GM21786 (cell line): Measurements from ENCODE around the gene CGB8.
"Not testable (repeated sequence)": the region's sequence is repeated elsewhere in the genome, so short reads cannot be mapped to it uniquely, and the experiment has no call there.

Experiments used
- ATAC-seq: cut with Tn5 transposase; IDR thresholded peaks from one replicate; pipeline ENCODE4 v1.9.1; 2021; ENCODE audit not compliant: unreplicated experiment

The CGB8 gene

GRCh38 chr19:49031642-49032301 is 17.1 kb downstream of the CGB8 start, which contains the start of gene CGB2:
CGB2 (plus strand) TSS chr19:49031890; CDS start chr19:49032096, 206 bp downstream.
- ATAC-seq, result not testable (repeated sequence)

- ATAC-seq, result not testable (repeated sequence)
These were observed 18.6 kb downstream of the CGB8 start for GRCh38 chr19:49030323-49030722.

- ATAC-seq, result not testable (repeated sequence)
These were observed 19.2 kb downstream of the CGB8 start for GRCh38 chr19:49029749-49030148.

DNA sequence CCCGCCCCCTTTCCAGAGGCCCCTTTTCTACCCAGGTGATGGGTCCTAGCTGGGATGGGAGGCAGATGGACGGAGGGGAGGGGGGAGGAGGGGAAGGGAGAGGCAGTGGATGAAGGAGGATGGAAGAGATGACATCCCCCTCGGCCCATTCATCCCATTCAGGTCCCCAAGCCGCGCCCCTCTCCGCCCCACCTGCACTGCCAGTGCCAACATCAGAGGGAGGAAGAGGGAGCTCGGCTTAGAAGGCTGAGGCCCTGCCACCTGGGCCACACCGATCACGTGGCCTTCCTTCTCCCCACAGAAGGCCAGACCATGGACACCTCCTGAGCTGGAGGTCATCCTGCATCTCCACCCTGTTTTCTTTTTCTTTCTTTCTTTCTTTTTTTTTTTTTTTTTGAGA is 20.2 kb downstream of the CGB8 start:
- ATAC-seq, result not testable (repeated sequence)

DNA sequence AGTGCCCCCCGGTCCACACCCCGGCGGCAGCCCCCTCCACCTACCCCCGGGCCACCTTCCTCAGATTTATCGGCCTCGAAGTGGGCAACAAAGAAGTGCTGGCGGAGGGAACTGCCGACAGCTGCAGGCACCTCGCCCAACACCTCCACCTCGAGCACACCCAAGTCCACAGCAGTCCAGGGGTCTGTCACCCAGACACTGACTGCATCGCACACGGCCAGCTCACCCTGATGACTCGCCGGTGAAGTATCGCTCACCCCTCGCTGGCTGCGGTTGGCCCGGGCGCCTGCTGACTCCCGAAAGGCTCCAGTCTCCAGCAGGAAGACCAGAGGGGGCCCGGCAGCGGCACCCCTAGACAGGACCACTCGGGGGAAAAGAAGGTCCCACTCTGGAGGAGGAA is 23.3 kb downstream of the CGB8 start:
- not testable (repeated sequence) for ATAC-seq

DNA sequence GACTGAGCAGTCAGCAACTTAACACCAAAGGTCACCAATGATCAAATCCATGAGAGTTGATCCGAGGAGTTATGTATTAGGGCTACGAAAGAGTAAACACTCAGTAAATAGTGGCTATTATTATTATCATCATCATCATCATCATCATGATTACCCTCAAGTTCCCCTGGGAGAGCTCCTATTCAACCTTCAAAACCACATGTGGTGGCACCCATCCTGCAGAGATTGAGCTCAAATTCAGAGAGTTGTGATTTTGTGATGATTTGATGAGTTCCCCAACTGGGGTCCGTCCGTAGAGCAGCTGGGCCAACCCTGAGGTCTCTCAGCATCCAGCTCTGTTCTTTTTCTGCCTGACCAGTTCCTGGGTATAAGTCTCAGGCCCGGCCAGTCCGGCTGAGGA is 23.8 kb downstream of the CGB8 start:
- ATAC-seq, result not testable (repeated sequence)

DNA sequence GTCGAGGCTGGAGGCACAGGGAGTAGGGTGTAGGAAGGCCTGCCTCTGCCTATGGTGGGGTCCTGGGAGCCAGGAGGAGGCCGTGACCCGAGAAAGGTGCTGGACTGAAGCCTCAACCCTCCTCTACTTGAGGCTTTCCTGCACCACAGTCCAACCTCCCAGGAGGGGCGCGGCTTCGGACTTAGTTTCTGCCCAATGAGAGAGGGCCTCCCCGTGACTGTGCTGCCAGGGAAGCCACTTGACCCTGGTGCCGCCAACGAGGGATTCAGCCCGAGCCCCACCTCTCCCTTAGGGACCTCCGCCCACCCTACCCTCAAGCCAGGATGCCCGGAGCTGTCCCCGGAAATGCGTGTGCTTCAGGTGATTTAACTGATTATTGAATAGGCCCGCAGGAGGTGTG is 24.7 kb downstream of the CGB8 start, which contains the start of gene CGB3:
Gene CGB3, minus strand, starts transcription at position 101 of the 400 bp plus-strand sequence. CDS start 362 bp downstream, outside the sequence.
- not testable (repeated sequence) for ATAC-seq

- no peak for ATAC-seq
These were observed 26.8 kb downstream of the CGB8 start for GRCh38 chr19:49022116-49022515.

- ATAC-seq, result no peak
These were observed 27.7 kb downstream of the CGB8 start for GRCh38 chr19:49020931-49021895.

GRCh38 chr19:49020342-49020741 is 28.6 kb downstream of the CGB8 start:
- ATAC-seq, result no peak

GRCh38 chr19:49019242-49019932 is 29.5 kb downstream of the CGB8 start:
- no peak for ATAC-seq

- ATAC-seq, result not testable (repeated sequence)
These were observed 30.3 kb downstream of the CGB8 start for GRCh38 chr19:49018388-49019241.

- no peak for ATAC-seq
These were observed 31.1 kb downstream of the CGB8 start for GRCh38 chr19:49017666-49018351.

GRCh38 chr19:49017041-49017665 is 31.8 kb downstream of the CGB8 start, which contains the start of gene LHB:
LHB (minus strand) TSS chr19:49017091; CDS start chr19:49017081, 10 bp downstream.
- no peak for ATAC-seq

DNA sequence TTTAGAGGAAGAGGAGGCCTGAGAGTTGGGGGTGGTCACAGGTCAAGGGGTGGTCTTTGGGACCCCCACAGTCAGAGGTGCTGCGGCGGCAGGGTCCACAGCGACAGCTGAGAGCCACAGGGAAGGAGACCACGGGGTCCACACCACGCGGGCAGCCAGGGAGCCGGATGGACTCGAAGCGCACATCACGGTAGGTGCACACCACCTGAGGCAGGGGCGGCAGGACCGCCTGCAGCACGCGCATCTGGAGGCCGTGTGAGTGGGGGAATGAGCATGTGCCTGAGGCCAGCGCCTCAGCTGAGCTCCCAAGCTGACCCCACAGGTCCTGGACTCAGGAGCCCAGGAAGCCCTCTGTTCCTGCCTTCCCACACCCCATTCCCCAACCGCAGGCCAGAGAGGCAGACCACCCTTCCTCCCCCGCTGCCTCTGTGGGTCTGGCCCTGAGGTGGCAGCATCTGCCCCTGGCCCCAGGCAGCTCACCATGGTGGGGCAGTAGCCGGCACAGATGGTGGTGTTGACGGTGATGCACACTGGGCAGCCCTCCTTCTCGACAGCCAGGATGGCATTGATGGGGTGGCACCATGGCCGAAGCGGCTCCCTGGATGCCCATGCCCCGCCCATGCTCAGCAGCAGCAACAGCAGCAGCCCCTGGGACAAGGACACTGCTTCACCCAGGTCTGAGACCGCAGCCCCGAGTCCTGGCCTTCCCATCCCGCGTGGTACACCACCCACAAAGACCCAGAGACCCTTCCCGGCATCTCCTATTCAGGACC is 32.7 kb downstream of the CGB8 start:
- no peak for ATAC-seq

- ATAC-seq, result no peak
These were observed 34.0 kb downstream of the CGB8 start for GRCh38 chr19:49014870-49015255.

DNA sequence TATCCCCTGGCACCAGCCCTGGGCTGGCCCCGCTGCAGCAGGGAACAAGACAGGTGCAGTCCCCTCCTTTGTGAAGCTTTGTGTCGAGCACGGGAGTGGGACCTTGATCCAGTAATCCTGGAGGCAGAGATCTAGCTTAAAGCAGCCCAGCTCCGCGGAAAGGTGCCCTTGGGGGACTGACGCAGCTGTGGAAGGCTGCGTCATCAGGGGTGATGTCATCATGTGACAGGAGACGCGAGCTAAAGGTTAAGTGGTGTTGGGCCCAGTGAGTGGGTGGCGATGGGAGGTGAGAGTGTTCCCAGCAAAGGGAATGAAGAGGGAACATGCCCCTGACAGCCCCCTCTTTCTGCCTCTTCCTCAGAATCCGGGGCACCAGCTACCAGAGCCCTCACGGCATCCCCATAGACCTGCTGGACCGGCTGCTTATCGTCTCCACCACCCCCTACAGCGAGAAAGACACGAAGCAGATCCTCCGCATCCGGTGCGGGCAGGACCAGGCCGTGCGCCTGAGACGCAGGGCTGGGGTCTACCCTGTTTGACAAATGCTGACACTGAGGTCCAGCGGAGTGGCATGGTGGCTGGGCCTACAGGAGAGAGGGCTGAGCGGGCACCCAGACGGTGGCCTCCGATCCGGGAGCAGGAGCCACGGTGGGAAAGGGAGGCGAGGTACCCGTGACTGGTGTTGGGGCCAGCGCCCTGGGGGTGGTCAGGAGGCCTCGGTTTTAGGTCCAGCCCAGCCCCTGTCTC is 34.6 kb downstream of the CGB8 start:
- ATAC-seq, result no peak

DNA sequence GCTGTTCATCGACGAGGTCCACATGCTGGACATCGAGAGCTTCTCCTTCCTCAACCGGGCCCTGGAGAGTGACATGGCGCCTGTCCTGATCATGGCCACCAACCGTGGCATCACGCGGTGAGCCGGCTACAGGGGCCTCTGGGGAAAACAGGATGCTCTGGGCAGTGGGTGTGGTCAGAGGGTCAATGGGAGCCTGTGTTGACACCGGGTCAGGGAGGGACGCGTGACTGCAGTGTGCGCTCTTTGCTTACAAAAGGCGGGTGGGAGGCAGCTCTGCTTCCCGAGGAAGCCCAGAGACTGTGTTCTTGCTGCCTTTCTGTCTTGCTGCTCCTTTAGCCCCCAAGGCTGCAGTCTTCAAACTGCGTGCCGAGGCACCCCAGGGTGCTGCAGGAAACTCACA is 37.7 kb downstream of the CGB8 start:
- ATAC-seq, result no peak
